ENCODE results near the gene EMC6.

EMC6 gene

GRCh38 chr17:3681057-3681456 lies 12.4 kb downstream of the EMC6 start:
- TF ChIP-seq CTCF (IDR thresholded peaks at IDR 0.05): no peak
- Histone ChIP-seq H3K79me2 (no peaks in the 10 kb centered on the region), H3K4me3 (ENCODE audit: low read depth, low read length) (no peak overlapping the region), H3K36me3 (ENCODE audit: control insufficient read depth, insufficient read depth, low read length) (no peaks in the 10 kb centered on the region), H3K4me2 (ENCODE audit: low read length) (no peak overlapping the region), H3K27ac (no peak overlapping the region), H2AFZ (no peak overlapping the region), H3K9me3 (ENCODE audit: control insufficient read depth, low read length) (no peaks in the 10 kb centered on the region), H3K27me3 (ENCODE audit: control insufficient read depth, insufficient read depth, low read length) (no peaks in the 10 kb centered on the region), H3K9ac (no peak overlapping the region), H3K4me1 (peaks cover 13% of the 10 kb centered on the region)

GRCh38 chr17:3681565-3681964 lies 13.0 kb downstream of the EMC6 start:
- Histone ChIP-seq H2AFZ (no peak overlapping the region), H3K4me2 (ENCODE audit: low read length) (no peak overlapping the region), H3K9ac (no peak overlapping the region)

GRCh38 chr17:3682033-3682432 lies 13.4 kb downstream of the EMC6 start:
- Histone ChIP-seq H3K9me3 (ENCODE audit: control insufficient read depth, low read length) (no peaks in the 10 kb centered on the region), H3K27ac (no peak overlapping the region), H3K79me2 (no peaks in the 10 kb centered on the region), H3K4me3 (ENCODE audit: low read depth, low read length) (no peak overlapping the region), H3K9ac (no peak overlapping the region), H3K27me3 (ENCODE audit: control insufficient read depth, insufficient read depth, low read length) (no peaks in the 10 kb centered on the region), H3K4me1 (peaks cover 13% of the 10 kb centered on the region), H2AFZ (no peak overlapping the region), H3K4me2 (ENCODE audit: low read length) (no peak overlapping the region), H3K36me3 (ENCODE audit: control insufficient read depth, insufficient read depth, low read length) (no peaks in the 10 kb centered on the region)
- TF ChIP-seq CTCF (IDR thresholded peaks at IDR 0.05): no peak

More at GRCh38 chr17:3681565-3681964, 13.0 kb downstream of the EMC6 start:
- TF ChIP-seq CTCF (IDR thresholded peaks at IDR 0.05): no peak
- Histone ChIP-seq H3K79me2 (no peaks in the 10 kb centered on the region), H3K4me1 (peaks cover 13% of the 10 kb centered on the region), H3K27ac (no peak overlapping the region), H3K27me3 (ENCODE audit: control insufficient read depth, insufficient read depth, low read length) (no peaks in the 10 kb centered on the region), H3K36me3 (ENCODE audit: control insufficient read depth, insufficient read depth, low read length) (no peaks in the 10 kb centered on the region), H3K9me3 (ENCODE audit: control insufficient read depth, low read length) (no peaks in the 10 kb centered on the region), H3K4me3 (ENCODE audit: low read depth, low read length) (no peak overlapping the region)

- TF ChIP-seq CTCF (IDR thresholded peaks at IDR 0.05): peak; percentile 93
- Histone ChIP-seq H2AFZ (no peak overlapping the region), H3K4me1 (peaks cover 9% of the 10 kb centered on the region), H3K36me3 (ENCODE audit: control insufficient read depth, insufficient read depth, low read length) (no peaks in the 10 kb centered on the region), H3K27me3 (ENCODE audit: control insufficient read depth, insufficient read depth, low read length) (no peaks in the 10 kb centered on the region), H3K79me2 (no peaks in the 10 kb centered on the region), H3K4me3 (ENCODE audit: low read depth, low read length) (no peak overlapping the region), H3K27ac (no peak overlapping the region), H3K9me3 (ENCODE audit: control insufficient read depth, low read length) (no peaks in the 10 kb centered on the region), H3K9ac (no peak overlapping the region), H3K4me2 (ENCODE audit: low read length) (no peak overlapping the region)
Observed at GRCh38 chr17:3683054-3683511, 14.5 kb downstream of the EMC6 start.

GRCh38 chr17:3685174-3685573 lies 16.6 kb downstream of the EMC6 start:
- H3K4me1 ChIP-seq: no peaks in the 10 kb centered on the region
- H3K9ac ChIP-seq: no peak overlapping the region
- no peaks in the 10 kb centered on the region for H3K79me2 ChIP-seq
- TF ChIP-seq CTCF (IDR thresholded peaks at IDR 0.05): no peak
- no peaks in the 10 kb centered on the region for H3K27me3 ChIP-seq (ENCODE audit: control insufficient read depth, insufficient read depth, low read length)
- no peak overlapping the region for H2AFZ ChIP-seq
- H3K4me2 ChIP-seq (ENCODE audit: low read length): no peak overlapping the region
- no peak overlapping the region for H3K27ac ChIP-seq
- no peaks in the 10 kb centered on the region for H3K9me3 ChIP-seq (ENCODE audit: control insufficient read depth, low read length)
- H3K36me3 ChIP-seq (ENCODE audit: control insufficient read depth, insufficient read depth, low read length): no peaks in the 10 kb centered on the region
- H3K4me3 ChIP-seq (ENCODE audit: low read depth, low read length): no peak overlapping the region

All from parathyroid adenoma (tissue), 2 donors.